ENCODE results near the gene MSI2.

DNA sequence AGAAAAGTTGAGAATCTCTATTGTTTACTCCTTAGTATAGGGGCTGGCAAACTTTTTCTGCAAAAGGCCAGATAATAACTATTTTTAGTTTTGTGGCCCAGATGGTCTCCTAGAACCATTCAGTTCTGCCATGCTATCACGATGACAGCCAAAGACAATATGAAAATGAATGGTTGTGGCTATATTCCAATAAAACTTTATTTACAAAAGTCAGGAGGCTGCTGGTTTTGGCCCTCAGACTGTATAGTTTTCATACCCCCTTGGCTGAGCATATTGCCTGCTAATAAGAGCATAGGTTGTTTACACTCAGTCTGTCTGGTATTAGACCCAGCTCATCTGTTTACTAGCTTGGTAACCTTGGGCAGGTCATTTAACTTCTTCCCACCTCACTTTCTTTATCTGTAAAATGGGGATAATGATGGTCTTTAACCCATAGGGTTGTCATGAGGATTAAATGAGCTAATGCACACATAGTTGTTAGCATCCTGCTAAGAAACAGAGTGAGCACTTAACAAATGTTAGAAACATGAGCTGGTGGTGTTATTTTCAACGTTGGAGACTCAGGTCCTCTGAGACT is 156.3 kb downstream of the MSI2 start:
- TF ChIP-seq, protein P1, sequence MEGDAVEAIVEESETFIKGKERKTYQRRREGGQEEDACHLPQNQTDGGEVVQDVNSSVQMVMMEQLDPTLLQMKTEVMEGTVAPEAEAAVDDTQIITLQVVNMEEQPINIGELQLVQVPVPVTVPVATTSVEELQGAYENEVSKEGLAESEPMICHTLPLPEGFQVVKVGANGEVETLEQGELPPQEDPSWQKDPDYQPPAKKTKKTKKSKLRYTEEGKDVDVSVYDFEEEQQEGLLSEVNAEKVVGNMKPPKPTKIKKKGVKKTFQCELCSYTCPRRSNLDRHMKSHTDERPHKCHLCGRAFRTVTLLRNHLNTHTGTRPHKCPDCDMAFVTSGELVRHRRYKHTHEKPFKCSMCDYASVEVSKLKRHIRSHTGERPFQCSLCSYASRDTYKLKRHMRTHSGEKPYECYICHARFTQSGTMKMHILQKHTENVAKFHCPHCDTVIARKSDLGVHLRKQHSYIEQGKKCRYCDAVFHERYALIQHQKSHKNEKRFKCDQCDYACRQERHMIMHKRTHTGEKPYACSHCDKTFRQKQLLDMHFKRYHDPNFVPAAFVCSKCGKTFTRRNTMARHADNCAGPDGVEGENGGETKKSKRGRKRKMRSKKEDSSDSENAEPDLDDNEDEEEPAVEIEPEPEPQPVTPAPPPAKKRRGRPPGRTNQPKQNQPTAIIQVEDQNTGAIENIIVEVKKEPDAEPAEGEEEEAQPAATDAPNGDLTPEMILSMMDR (IDR thresholded peaks at IDR 0.05): no peak
- no peak for TF ChIP-seq POLR2A (IDR thresholded peaks at IDR 0.05)

All from adrenal gland (tissue), 5 donors.